Measurements from ENCODE around the gene CLSTN2. TPM values are rescaled to one million over a fixed set of nuclear protein-coding genes. Genes with fewer than 3 reads are reported as not detected.

Gene CLSTN2
- total and polyA plus RNA-seq, 2 of the 8 experiments (the other 6 are each of a cell fraction or from before 2014, with no cell fraction given), result 0.39 to 0.52 TPM

GRCh38 chr3:140559546-140559945, 624.6 kb downstream of the CLSTN2 start (continued):
- TF ChIP-seq PHF8 (conservative IDR thresholded peaks at IDR 0.05; ENCODE audit: low read depth, low read length) (no peak), SIRT6 (IDR thresholded peaks at IDR 0.05; ENCODE audit: low read length) (no peak), ATF2 (IDR thresholded peaks at IDR 0.05; ENCODE audit: low read length) (no peak), EP300 (IDR thresholded peaks at IDR 0.05; ENCODE audit: borderline replicate concordance in 1 of 2, low read depth in 2 of 2, low read length in 2 of 2) (no peak)

Data from H1 (cell line).